ENCODE results near the gene SCN3B.

Gene SCN3B

GRCh38 chr11:123659311-123659710, 4.9 kb upstream of the SCN3B start:
- no peak for DNase-seq (ENCODE audit: low read depth in 2 of 3, low spot score in 2 of 3)

- peak in 2 of 3 experiments; percentile 4 to 21 for DNase-seq (ENCODE audit: low read depth in 2 of 3, low spot score in 2 of 3)
These were observed 428 bp downstream of the SCN3B start for GRCh38 chr11:123653827-123654565.

GRCh38 chr11:123653483-123653826, 969 bp downstream of the SCN3B start:
- DNase-seq (ENCODE audit: low read depth in 2 of 3, low spot score in 2 of 3): no peak

- no peak for DNase-seq (ENCODE audit: low read depth in 2 of 3, low spot score in 2 of 3)
These were observed 1.8 kb downstream of the SCN3B start for GRCh38 chr11:123652599-123652998.

- no peak for DNase-seq (ENCODE audit: low read depth in 2 of 3, low spot score in 2 of 3)
These were observed 3.5 kb downstream of the SCN3B start for GRCh38 chr11:123650901-123651300.

GRCh38 chr11:123645286-123645975, 9.0 kb downstream of the SCN3B start:
- no peak for DNase-seq (ENCODE audit: low read depth in 2 of 3, low spot score in 2 of 3)

- no peak for DNase-seq (ENCODE audit: low read depth in 2 of 3, low spot score in 2 of 3)
These were observed 12.0 kb downstream of the SCN3B start for GRCh38 chr11:123642435-123642834.

- no peak for DNase-seq (ENCODE audit: low read depth in 2 of 3, low spot score in 2 of 3)
These were observed 13.0 kb downstream of the SCN3B start for GRCh38 chr11:123641495-123641840.

GRCh38 chr11:123640677-123641494, 13.5 kb downstream of the SCN3B start:
- peak in 1 of 3 experiments; percentile 32 for DNase-seq (ENCODE audit: low read depth in 2 of 3, low spot score in 2 of 3)

- no peak for DNase-seq (ENCODE audit: low read depth in 2 of 3, low spot score in 2 of 3)
These were observed 14.4 kb downstream of the SCN3B start for GRCh38 chr11:123640029-123640428.

- DNase-seq (ENCODE audit: low read depth in 2 of 3, low spot score in 2 of 3): no peak
These were observed 24.3 kb downstream of the SCN3B start for GRCh38 chr11:123630126-123630608.

- no peak for DNase-seq (ENCODE audit: low read depth in 2 of 3, low spot score in 2 of 3)
These were observed 25.3 kb downstream of the SCN3B start for GRCh38 chr11:123628936-123629683.

GRCh38 chr11:123624974-123625373, 29.4 kb downstream of the SCN3B start:
- DNase-seq (ENCODE audit: low read depth in 2 of 3, low spot score in 2 of 3): no peak

- no peak for DNase-seq (ENCODE audit: low read depth in 2 of 3, low spot score in 2 of 3)
These were observed 31.8 kb downstream of the SCN3B start for GRCh38 chr11:123622576-123622975.

- no peak for DNase-seq (ENCODE audit: low read depth in 2 of 3, low spot score in 2 of 3)
These were observed 37.8 kb downstream of the SCN3B start for GRCh38 chr11:123616505-123617198.

- no peak for DNase-seq (ENCODE audit: low read depth in 2 of 3, low spot score in 2 of 3)
These were observed 42.7 kb downstream of the SCN3B start for GRCh38 chr11:123611698-123612097.

- no peak for DNase-seq (ENCODE audit: low read depth in 2 of 3, low spot score in 2 of 3)
These were observed 45.5 kb downstream of the SCN3B start for GRCh38 chr11:123608945-123609344.

GRCh38 chr11:123608371-123608770, 46.1 kb downstream of the SCN3B start:
- DNase-seq (ENCODE audit: low read depth in 2 of 3, low spot score in 2 of 3): no peak

GRCh38 chr11:123607781-123608180, 46.6 kb downstream of the SCN3B start:
- no peak for DNase-seq (ENCODE audit: low read depth in 2 of 3, low spot score in 2 of 3)

GRCh38 chr11:123603666-123604065, 50.8 kb downstream of the SCN3B start:
- no peak for DNase-seq (ENCODE audit: low read depth in 2 of 3, low spot score in 2 of 3)

GRCh38 chr11:123601743-123602142, 52.7 kb downstream of the SCN3B start:
- no peak for DNase-seq (ENCODE audit: low read depth in 2 of 3, low spot score in 2 of 3)
